Body of pancreas (tissue), 4 donors: ENCODE results near the gene NAB1.

Experiments
- CTCF ChIP-seq, 7 experiments: fragments of 450-650 bp in 4 of 7; fragments of 200-600 bp in 3 of 7; sonication (generic) in 3 of 7; IDR thresholded peaks; one replicate each; pipeline ENCODE4 v1.5.1; 2016 to 2019; ENCODE audit warnings: antibody characterized with exemption in 7 of 7
- POLR2A ChIP-seq, 3 donors: fragments of 450-650 bp; IDR thresholded peaks; one replicate each; pipeline ENCODE4 v1.6.1; 2016; ENCODE audit warnings: antibody characterized with exemption in 3 of 3, mild to moderate bottlenecking in 2 of 3

- no peak for TF ChIP-seq CTCF (IDR thresholded peaks at IDR 0.05)
- no peak for TF ChIP-seq POLR2A (IDR thresholded peaks at IDR 0.05)
These were observed 74.7 kb downstream of the NAB1 start for GRCh38 chr2:190723397-190724090.
